GM03348 (cell line): ENCODE data around the gene UFL1.

Source experiments
- DNase-seq: peaks from one replicate; pipeline ENCODE4 v3.0.0; 2012; ENCODE audit warnings: low spot score

UFL1 gene

DNA sequence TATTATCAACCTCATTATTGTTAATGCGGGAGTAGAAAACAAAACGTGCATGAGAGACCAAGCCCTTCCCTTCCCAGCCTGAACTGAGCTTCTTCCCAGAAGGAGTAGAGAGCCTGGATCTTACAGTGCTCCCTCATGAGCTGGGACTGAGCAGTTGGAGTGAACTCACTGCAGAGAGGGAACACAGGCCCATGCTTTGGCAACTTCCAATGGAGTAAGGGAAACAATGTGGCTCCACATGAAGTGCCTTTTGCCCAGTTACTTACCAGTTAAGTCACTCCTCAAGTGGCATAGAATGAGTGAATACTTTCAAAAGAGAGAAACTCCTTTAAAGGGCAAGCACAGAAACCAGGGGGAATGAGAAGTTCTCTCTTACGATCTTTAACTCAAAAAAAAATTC, 53.8 kb downstream of the UFL1 start:
- no peak for DNase-seq

DNA sequence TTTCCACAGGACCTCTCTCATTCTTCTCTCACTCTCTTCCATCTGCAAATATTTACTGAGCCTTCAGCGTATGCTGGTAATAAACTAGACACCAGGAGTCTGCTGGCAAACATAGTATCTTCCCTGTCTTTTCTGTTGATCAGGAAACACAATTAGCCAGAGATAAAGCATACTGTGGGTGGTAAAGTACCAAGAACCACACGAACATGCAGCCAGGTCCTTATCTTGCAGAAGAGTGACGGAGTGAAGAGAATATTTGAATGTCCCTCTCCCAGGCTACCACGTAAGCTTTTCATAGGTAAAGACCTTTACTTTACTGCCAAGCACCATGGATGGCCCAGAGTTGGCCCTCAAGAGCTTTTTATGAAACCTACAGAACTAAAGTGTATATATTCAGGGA, 54.6 kb downstream of the UFL1 start:
- DNase-seq, result no peak

DNA sequence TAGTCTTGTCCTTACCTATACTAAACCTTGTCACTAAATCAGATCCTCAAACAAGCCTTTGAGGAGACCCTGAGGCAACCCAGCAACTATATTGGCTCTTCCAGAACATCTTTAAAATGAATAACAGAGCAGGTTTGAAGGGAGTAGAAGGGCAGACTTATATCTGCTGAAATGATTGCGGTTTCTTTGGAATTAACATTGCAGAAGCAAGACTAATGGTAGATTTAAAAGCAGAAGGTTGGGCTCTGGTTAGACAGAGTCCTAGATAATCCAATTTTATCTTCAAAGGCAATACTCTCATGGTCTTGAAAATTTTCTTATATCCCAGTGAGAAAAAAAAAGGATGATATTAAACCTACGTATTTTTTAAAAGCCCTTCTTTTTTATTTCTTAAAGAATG, 60.4 kb downstream of the UFL1 start:
- no peak for DNase-seq

DNA sequence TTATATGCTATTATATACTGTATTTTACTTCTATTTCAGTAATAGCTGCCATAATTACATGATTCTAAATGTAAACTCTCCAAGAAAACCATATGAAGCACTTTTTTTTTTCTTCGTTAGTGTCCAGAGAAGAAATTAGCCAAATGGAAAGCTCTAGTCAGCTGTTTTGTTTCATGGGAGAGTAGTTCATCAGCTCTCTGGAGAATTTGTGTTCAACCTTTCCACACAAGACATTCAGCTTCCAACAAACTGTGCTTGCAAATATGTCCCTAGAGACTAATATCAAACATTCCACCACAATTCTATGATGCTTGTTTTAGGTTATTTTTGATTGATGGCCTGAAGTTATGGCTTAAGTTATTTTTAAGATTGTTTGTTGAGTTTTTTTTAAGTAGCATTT, 60.8 kb downstream of the UFL1 start:
- DNase-seq, result no peak

DNA sequence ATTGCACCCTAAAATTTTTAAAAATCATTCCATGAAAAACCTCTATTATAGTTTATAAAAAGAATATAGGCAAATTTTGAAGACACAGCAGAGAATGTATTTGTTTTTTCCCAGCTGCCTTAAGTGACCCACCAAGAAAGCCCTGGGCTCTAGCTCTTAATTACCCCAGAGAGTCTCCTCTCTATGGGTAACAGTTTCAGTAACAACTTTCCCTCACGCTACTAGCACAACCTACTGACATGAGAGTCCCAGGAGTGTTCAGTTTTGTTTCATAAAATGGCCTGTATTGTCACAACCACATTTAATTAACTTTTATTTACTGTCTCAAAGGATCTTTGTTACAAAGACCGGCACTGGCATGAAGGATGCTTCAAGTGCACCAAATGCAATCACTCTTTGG, 82.8 kb downstream of the UFL1 start:
- no peak for DNase-seq
